Progenitor cell of endocrine pancreas (in vitro differentiated cells): ENCODE measurements around the gene PSTK. TPM values are rescaled to one million over a fixed set of nuclear protein-coding genes. Genes with fewer than 3 reads are reported as not detected.

Experiments used
- DNase-seq: peaks from one replicate; pipeline ENCODE4 v3.0.0; 2021; ENCODE audit warnings: low spot score; ENCODE audit not compliant: unreplicated experiment
- H3K27ac Mint-ChIP-seq: 2 replicates; pipeline ENCODE4 v1.8.0; 2021; ENCODE audit warnings: mild to moderate bottlenecking, moderate library complexity, mixed read lengths
- H3K27me3 Mint-ChIP-seq: 2 replicates; pipeline ENCODE4 v1.8.0; 2021; ENCODE audit warnings: mixed read lengths
- H3K36me3 Mint-ChIP-seq: 2 replicates; pipeline ENCODE4 v1.8.0; 2022; ENCODE audit warnings: mixed read lengths; ENCODE audit not compliant: insufficient read depth
- H3K4me1 Mint-ChIP-seq: 2 replicates; pipeline ENCODE4 v1.8.0; 2021; ENCODE audit warnings: low read depth, mixed read lengths
- H3K4me3 Mint-ChIP-seq: 2 replicates; pipeline ENCODE4 v1.8.0; 2021; ENCODE audit warnings: low read depth, mild to moderate bottlenecking, moderate library complexity, mixed read lengths
- H3K9me3 Mint-ChIP-seq: 2 replicates; pipeline ENCODE4 v1.8.0; 2021; ENCODE audit warnings: low read depth, mixed read lengths
- CTCF ChIP-seq: fragments of 200-600 bp; sonication (generic); IDR thresholded peaks from one replicate; pipeline ENCODE4 v1.5.0; 2021; ENCODE audit warnings: antibody characterized with exemption, mild to moderate bottlenecking; ENCODE audit not compliant: unreplicated experiment
- total RNA-seq: library from RNA; stranded (reverse); gene quantifications from 2 replicates; pipeline ENCODE4 v1.2.1, GENCODE V29; 2021

Gene PSTK
- total RNA-seq, 1 donor from 2014 or later: 6.3 TPM

DNA sequence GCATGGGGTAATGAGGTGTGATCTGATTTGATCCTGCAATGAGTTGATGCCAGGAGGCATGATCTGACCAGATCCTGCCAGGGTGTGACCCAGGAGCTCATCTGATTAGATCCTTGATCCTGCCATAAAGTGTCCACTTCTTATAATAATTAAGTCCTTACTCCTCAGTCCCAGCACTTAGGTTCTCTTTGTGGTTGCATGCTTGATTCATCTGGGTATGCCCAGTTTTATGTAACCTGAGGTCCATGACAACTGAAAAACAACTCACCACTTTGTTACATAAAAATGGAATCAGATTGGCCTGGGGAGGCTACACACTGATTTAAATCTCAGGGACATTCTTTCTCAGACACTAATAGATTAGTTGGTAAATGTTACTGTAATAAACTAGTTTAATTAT is 47.7 kb downstream of the PSTK start:
- DNase-seq: no peak
- H3K9me3 Mint-ChIP-seq: no peaks in the 10 kb centered on the region
- H3K36me3 Mint-ChIP-seq: peaks cover 1% of the 10 kb centered on the region
- no peaks in the 10 kb centered on the region for H3K27me3 Mint-ChIP-seq
- H3K4me1 Mint-ChIP-seq: peaks cover 10% of the 10 kb centered on the region
- no peak for TF ChIP-seq CTCF
- H3K4me3 Mint-ChIP-seq: no peak overlapping the region
- H3K27ac Mint-ChIP-seq: no peak overlapping the region

DNA sequence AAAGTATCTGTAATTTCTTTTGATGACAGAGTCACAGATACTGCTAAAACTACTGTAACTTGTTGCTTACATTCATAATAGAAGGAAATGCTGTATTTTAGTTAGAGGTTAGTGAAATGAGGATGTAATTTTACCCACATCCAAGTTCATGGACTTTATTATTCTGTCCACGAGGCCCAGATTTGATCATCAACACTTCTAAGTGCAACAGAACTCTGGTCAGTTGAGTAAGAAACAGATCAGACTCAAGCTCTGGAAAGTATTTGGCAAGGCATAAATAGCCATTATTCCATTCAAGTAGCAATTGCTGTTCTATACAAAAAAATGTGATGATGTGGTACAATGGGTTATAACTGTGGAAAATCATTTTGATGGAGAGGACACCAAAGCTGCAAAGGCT is 50.9 kb downstream of the PSTK start:
- Mint-ChIP-seq H3K9me3 (no peaks in the 10 kb centered on the region), H3K4me3 (no peak overlapping the region), H3K27ac (no peak overlapping the region), H3K36me3 (peaks cover 7% of the 10 kb centered on the region), H3K4me1 (peaks cover 19% of the 10 kb centered on the region), H3K27me3 (no peaks in the 10 kb centered on the region)
- no peak for DNase-seq
- TF ChIP-seq CTCF: no peak

GRCh38 chr10:123034332-123034731 is 54.1 kb downstream of the PSTK start:
- H3K4me1 Mint-ChIP-seq: peaks cover 13% of the 10 kb centered on the region
- peaks cover 13% of the 10 kb centered on the region for H3K36me3 Mint-ChIP-seq
- no peak overlapping the region for H3K4me3 Mint-ChIP-seq
- no peak for TF ChIP-seq CTCF
- H3K9me3 Mint-ChIP-seq: no peaks in the 10 kb centered on the region
- H3K27ac Mint-ChIP-seq: no peak overlapping the region
- DNase-seq: no peak
- no peaks in the 10 kb centered on the region for H3K27me3 Mint-ChIP-seq

DNA sequence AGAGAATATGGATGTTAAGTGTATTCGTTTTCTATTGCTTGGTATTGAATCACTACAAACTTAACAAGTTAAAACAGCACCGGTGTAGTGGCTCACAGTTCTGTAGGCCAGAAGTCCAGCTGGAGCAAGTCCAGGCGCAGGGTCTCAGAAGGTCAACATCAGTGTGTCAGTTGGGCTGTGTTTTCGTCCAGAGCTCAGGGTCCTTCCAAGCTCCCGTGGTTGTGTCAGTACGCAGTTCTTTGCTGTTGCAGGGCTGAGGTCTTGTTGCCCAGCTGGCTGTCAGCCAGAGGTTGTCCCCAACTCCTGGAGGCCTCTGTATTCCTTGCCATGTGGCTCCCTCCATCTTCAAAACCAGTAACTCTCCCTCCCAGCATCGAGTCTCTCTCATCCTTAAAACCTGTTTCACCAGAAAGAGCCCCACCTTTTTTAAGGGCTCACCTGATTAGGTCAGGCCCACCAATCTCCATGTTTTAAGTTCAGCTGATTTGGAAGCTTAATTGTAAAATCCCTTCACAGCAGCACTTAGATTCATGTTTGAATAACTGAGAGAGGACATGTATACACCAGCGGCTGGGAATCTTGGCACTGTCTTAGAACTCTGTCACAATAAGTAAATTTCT is 55.4 kb downstream of the PSTK start:
- H3K9me3 Mint-ChIP-seq: no peaks in the 10 kb centered on the region
- no peak for TF ChIP-seq CTCF
- peaks cover 11% of the 10 kb centered on the region for H3K36me3 Mint-ChIP-seq
- H3K4me1 Mint-ChIP-seq: peaks cover 13% of the 10 kb centered on the region
- H3K27ac Mint-ChIP-seq: no peak overlapping the region
- no peaks in the 10 kb centered on the region for H3K27me3 Mint-ChIP-seq
- H3K4me3 Mint-ChIP-seq: no peak overlapping the region
- DNase-seq: no peak

DNA sequence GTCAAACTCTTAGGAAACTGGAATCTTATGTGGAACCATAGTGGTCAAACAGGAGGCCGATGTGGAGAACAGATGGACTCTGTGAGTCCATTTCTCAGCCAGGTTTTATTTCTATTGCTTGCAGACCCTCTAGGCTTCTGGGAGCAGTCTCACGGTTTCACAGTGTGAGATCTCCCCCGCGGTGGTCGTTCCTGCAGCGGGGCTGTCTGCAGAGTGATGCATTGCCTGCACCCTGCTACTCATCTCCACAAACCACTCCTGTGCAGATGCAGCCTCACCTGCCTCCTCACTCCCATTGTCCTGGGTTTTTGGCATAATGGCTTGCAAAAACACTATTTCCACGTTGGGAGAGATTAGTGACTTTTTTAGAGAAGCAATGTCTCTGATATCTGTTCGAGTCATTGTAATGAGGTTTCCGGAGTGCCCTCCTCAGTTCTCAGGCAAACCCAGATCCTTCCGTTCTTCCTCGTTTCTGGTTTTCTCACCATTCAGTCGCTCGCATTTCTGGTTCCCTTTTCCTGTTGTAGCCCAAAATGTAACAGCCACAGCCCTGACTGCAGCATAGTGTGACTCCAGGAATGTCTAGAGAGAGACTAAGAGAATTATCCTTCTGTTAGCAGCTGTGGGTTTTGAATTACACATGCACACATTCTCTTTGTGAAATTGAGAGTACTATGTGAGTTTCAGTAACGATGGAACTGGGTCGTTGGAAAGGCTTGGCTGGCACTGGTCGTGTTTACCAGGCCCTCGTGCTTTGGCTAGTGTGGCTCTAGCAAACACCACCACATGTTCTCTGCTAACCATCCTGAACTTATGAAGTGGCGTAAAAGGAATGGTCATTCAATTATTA is 58.8 kb downstream of the PSTK start:
- H3K27ac Mint-ChIP-seq: no peak overlapping the region
- no peak for TF ChIP-seq CTCF
- no peaks in the 10 kb centered on the region for H3K9me3 Mint-ChIP-seq
- DNase-seq: no peak
- no peak overlapping the region for H3K4me3 Mint-ChIP-seq
- peaks cover 11% of the 10 kb centered on the region for H3K36me3 Mint-ChIP-seq
- peaks cover 6% of the 10 kb centered on the region for H3K4me1 Mint-ChIP-seq
- H3K27me3 Mint-ChIP-seq: no peaks in the 10 kb centered on the region
